Measurements from ENCODE around the gene TUSC2. TPM values are rescaled to one million over a fixed set of nuclear protein-coding genes. Genes with fewer than 3 reads are reported as not detected.

The TUSC2 gene
- total RNA-seq, 1 experiment from 2014 or later = 34.0 TPM

DNA sequence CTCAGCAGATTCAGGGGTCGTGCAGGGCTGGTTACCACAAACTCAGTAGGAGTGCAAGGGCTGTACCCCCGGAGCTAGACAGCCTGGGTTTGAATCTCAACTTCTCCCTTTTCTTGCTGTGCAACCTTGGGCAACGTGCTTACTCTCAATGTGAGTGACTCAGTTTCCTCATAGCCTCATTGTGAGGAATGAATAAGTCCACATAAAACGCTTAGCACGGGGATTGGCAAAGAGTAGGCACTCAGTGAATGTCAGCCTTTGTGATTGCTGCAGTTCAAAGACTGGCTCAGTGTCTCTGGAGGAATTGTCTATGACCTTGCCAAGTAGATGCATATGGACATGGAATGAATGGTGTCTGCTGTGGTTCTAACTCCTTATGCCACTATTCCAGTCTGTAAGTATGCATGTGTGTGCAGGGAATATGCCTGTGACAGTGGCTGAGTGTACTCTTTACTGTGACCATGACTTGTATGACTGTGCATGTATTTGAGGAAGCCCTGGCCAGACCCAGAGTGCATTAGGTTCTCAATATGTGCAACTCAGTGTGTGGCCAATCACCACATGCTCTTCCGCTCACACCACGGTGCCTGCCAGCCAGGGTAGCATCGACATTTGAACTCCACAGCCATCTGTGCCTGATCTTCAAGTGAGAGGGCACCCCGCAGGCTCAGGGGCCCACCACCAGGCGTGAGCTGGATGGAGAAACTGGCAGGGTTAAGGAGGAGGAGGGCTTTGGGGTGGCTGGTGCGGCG is 27.9 kb downstream of the TUSC2 start:
- BruUV-seq (replicated peaks) = TSS peak; percentile 92
- H3K4me1 ChIP-seq (ENCODE audit: control insufficient read depth in 1 of 2, insufficient read depth in 2 of 2, low read length in 2 of 2) = peaks cover 21 to 53% of the 10 kb centered on the region in 2 experiments
- TF ChIP-seq, protein P1, sequence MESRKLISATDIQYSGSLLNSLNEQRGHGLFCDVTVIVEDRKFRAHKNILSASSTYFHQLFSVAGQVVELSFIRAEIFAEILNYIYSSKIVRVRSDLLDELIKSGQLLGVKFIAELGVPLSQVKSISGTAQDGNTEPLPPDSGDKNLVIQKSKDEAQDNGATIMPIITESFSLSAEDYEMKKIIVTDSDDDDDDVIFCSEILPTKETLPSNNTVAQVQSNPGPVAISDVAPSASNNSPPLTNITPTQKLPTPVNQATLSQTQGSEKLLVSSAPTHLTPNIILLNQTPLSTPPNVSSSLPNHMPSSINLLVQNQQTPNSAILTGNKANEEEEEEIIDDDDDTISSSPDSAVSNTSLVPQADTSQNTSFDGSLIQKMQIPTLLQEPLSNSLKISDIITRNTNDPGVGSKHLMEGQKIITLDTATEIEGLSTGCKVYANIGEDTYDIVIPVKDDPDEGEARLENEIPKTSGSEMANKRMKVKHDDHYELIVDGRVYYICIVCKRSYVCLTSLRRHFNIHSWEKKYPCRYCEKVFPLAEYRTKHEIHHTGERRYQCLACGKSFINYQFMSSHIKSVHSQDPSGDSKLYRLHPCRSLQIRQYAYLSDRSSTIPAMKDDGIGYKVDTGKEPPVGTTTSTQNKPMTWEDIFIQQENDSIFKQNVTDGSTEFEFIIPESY (IDR thresholded peaks at IDR 0.05; ENCODE audit: extremely low read depth, insufficient replicate concordance, low read length) = no peak
- TF ChIP-seq EZH2 (IDR thresholded peaks at IDR 0.05) (no peak), EZH2phosphoT487 (IDR thresholded peaks at IDR 0.05; ENCODE audit: borderline replicate concordance) (no peak), ZFX (IDR thresholded peaks at IDR 0.05) (no peak), POLR2A (IDR thresholded peaks at IDR 0.05; ENCODE audit: borderline replicate concordance, extremely low read depth, insufficient read depth, insufficient read length) (no peak), CBX3 (IDR thresholded peaks at IDR 0.05; ENCODE audit: low read depth) (no peak), FOSL1 (IDR thresholded peaks at IDR 0.05; ENCODE audit: low read depth) (no peak), RAD21 (IDR thresholded peaks at IDR 0.05; ENCODE audit: low read depth) (no peak), YY1 (IDR thresholded peaks at IDR 0.05; ENCODE audit: extremely low read depth, insufficient replicate concordance, low read depth, low read length) (no peak), CEBPB (IDR thresholded peaks at IDR 0.05; ENCODE audit: low read depth) (no peak), ELF1 (IDR thresholded peaks at IDR 0.05; ENCODE audit: borderline replicate concordance, low read depth) (no peak), EGR1 (IDR thresholded peaks at IDR 0.05; ENCODE audit: low read depth) (no peak), SP1 (IDR thresholded peaks at IDR 0.05; ENCODE audit: low read depth) (no peak), TCF7L2 (IDR thresholded peaks at IDR 0.05; ENCODE audit: borderline replicate concordance, extremely low read depth, insufficient read depth, insufficient read length) (no peak), SRF (IDR thresholded peaks at IDR 0.05; ENCODE audit: low read depth) (no peak)
- TF ChIP-seq, protein P2, sequence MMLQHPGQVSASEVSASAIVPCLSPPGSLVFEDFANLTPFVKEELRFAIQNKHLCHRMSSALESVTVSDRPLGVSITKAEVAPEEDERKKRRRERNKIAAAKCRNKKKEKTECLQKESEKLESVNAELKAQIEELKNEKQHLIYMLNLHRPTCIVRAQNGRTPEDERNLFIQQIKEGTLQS (IDR thresholded peaks at IDR 0.05) = no peak
- TF ChIP-seq, protein P3, sequence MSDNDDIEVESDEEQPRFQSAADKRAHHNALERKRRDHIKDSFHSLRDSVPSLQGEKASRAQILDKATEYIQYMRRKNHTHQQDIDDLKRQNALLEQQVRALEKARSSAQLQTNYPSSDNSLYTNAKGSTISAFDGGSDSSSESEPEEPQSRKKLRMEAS (IDR thresholded peaks at IDR 0.05) = no peak
- TF ChIP-seq, protein P4, sequence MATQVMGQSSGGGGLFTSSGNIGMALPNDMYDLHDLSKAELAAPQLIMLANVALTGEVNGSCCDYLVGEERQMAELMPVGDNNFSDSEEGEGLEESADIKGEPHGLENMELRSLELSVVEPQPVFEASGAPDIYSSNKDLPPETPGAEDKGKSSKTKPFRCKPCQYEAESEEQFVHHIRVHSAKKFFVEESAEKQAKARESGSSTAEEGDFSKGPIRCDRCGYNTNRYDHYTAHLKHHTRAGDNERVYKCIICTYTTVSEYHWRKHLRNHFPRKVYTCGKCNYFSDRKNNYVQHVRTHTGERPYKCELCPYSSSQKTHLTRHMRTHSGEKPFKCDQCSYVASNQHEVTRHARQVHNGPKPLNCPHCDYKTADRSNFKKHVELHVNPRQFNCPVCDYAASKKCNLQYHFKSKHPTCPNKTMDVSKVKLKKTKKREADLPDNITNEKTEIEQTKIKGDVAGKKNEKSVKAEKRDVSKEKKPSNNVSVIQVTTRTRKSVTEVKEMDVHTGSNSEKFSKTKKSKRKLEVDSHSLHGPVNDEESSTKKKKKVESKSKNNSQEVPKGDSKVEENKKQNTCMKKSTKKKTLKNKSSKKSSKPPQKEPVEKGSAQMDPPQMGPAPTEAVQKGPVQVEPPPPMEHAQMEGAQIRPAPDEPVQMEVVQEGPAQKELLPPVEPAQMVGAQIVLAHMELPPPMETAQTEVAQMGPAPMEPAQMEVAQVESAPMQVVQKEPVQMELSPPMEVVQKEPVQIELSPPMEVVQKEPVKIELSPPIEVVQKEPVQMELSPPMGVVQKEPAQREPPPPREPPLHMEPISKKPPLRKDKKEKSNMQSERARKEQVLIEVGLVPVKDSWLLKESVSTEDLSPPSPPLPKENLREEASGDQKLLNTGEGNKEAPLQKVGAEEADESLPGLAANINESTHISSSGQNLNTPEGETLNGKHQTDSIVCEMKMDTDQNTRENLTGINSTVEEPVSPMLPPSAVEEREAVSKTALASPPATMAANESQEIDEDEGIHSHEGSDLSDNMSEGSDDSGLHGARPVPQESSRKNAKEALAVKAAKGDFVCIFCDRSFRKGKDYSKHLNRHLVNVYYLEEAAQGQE (IDR thresholded peaks at IDR 0.05; ENCODE audit: low read depth) = no peak
- TF ChIP-seq, protein P5, sequence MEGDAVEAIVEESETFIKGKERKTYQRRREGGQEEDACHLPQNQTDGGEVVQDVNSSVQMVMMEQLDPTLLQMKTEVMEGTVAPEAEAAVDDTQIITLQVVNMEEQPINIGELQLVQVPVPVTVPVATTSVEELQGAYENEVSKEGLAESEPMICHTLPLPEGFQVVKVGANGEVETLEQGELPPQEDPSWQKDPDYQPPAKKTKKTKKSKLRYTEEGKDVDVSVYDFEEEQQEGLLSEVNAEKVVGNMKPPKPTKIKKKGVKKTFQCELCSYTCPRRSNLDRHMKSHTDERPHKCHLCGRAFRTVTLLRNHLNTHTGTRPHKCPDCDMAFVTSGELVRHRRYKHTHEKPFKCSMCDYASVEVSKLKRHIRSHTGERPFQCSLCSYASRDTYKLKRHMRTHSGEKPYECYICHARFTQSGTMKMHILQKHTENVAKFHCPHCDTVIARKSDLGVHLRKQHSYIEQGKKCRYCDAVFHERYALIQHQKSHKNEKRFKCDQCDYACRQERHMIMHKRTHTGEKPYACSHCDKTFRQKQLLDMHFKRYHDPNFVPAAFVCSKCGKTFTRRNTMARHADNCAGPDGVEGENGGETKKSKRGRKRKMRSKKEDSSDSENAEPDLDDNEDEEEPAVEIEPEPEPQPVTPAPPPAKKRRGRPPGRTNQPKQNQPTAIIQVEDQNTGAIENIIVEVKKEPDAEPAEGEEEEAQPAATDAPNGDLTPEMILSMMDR (IDR thresholded peaks at IDR 0.05 in 2 of 3, conservative IDR thresholded peaks at IDR 0.05 in 1 of 3; ENCODE audit: borderline replicate concordance in 1 of 3, insufficient read depth in 1 of 3, low read depth in 2 of 3, low read length in 2 of 3) = no peak
- H3K4me2 ChIP-seq (ENCODE audit: low read length) = peak overlapping the region; percentile 97
- intact Hi-C loops (cut with micrococcal nuclease) = no loop called here
- DNase-seq (ENCODE audit: low read depth, low spot score) (no peak), ATAC-seq (no peak)
- H3K36me3 ChIP-seq (ENCODE audit: control insufficient read depth in 1 of 2, insufficient read depth in 2 of 2, low read length in 2 of 2) = no peaks in the 10 kb centered on the region
- no peaks in the 10 kb centered on the region for H3K9me3 ChIP-seq (ENCODE audit: control insufficient read depth in 1 of 2, insufficient read depth in 1 of 2, low read depth in 1 of 2, low read length in 2 of 2)
- ChIA-PET POLR2A (interaction anchor here (0.6 to 2.0 kb wide), 11 partner anchors 8 to 105 kb away, joined by 3 to 12 read pairs (median 5); partner anchors contain the start of genes GNAI2, IFRD2, RASSF1 and TUSC2), RAD21 (ENCODE audit: low non-redundant PET in 1 of 2, low total read pairs in 2 of 2, uncharacterized antibody in 2 of 2, unreplicated experiment in 2 of 2) (interaction anchor here (0.8 to 1.3 kb wide), 7 partner anchors 17 to 1179 kb away, joined by 3 to 5 read pairs (median 4); no protein-coding TSS in a partner anchor), CTCF (interaction anchor here (0.9 to 1.4 kb wide), 8 partner anchors 17 to 72 kb away, joined by 3 to 9 read pairs (median 5); partner anchors contain the start of gene TUSC2)
- H3K79me2 ChIP-seq (ENCODE audit: insufficient read depth, low read length) = peaks cover 3% of the 10 kb centered on the region; the same call in 1 of the 2 replicates
- H3K27ac ChIP-seq (ENCODE audit: low read depth, low read length) = peak overlapping the region; percentile 73
- peak overlapping the region; percentile 72 for H3K9ac ChIP-seq (ENCODE audit: low read length)
- peak overlapping the region; percentile 48 to 92 for H3K4me3 ChIP-seq (replicated peaks in 1 of 2; ENCODE audit: low read depth in 1 of 2, low read length in 2 of 2)
- no peak overlapping the region for H2AFZ ChIP-seq (ENCODE audit: low read depth, low read length, poor library complexity, severe bottlenecking)
- no peaks in the 10 kb centered on the region for H3K9me2 ChIP-seq (ENCODE audit: insufficient read depth)
- no peaks in the 10 kb centered on the region for H4K20me1 ChIP-seq (ENCODE audit: insufficient read depth)
- H3K27me3 ChIP-seq (ENCODE audit: insufficient read depth, low read length) = no peaks in the 10 kb centered on the region
